PC-3 (cell line): ENCODE measurements around the gene HIP1R. TPM values are rescaled to one million over a fixed set of nuclear protein-coding genes. Genes with fewer than 3 reads are reported as not detected.
A peak's percentile ranks its signal among the peaks of the same experiment; 100 is the strongest.

ENCODE experiments used
- ATAC-seq: fragments of 200-7000 bp; cut with Tn5 transposase; 2 replicates; pipeline ENCODE4 v1.9.1; 2020; ENCODE audit warnings: mild to moderate bottlenecking, moderate library complexity
- BruUV-seq: library from RNA; stranded (reverse); fragments of 400-500 nt; replicated peaks from 2 replicates; lab custom pipeline; 2021; lab: Mats Ljungman, UMichigan
- CTCF ChIA-PET: fragments of 300-600 bp; sonication (Branson Sonifier 250); formaldehyde crosslinking; loops from one replicate; lab custom pipeline; 2022; ENCODE audit warnings: antibody characterized with exemption; lab: Charles Lee
- POLR2A ChIA-PET: fragments of 300-600 bp; sonication (Branson Sonifier 250); formaldehyde crosslinking; loops from one replicate; lab custom pipeline; 2022; ENCODE audit warnings: antibody characterized with exemption; ENCODE audit not compliant: unreplicated experiment; lab: Charles Lee
- DNase-seq: peaks from one replicate; pipeline ENCODE4 v3.0.0-alpha.2; 2015
- H2AFZ ChIP-seq: fragments of 300-600 bp; sonication (generic); 2 replicates; pipeline ENCODE4 v1.6.0; 2016; ENCODE audit warnings: antibody characterized with exemption, low read length
- H3F3A ChIP-seq: fragments of 300-600 bp; sonication (generic); one replicate; pipeline ENCODE4 v1.6.0; 2017; ENCODE audit warnings: antibody characterized with exemption, low read length, control low read depth, mild to moderate bottlenecking; ENCODE audit not compliant: unreplicated experiment
- H3K27ac ChIP-seq: fragments of 300-600 bp; sonication (generic); 2 replicates; pipeline ENCODE4 v1.5.1; 2016; ENCODE audit warnings: mild to moderate bottlenecking, low read length
- H3K27me3 ChIP-seq: fragments of 300-600 bp; sonication (generic); 2 replicates; pipeline ENCODE4 v1.6.1; 2016; ENCODE audit warnings: low read length, mixed read lengths
- H3K36me3 ChIP-seq: fragments of 300-600 bp; sonication (generic); 2 replicates; pipeline ENCODE4 v1.6.1; 2016; ENCODE audit warnings: low read depth, mixed run types, low read length, mixed read lengths
- H3K4me1 ChIP-seq: fragments of 300-600 bp; sonication (generic); 2 replicates; pipeline ENCODE4 v1.5.1; 2016; ENCODE audit warnings: low read length; ENCODE audit not compliant: insufficient read depth
- H3K4me2 ChIP-seq: fragments of 300-600 bp; sonication (generic); 2 replicates; pipeline ENCODE4 v1.6.0; 2016; ENCODE audit warnings: low read length
- H3K4me3 ChIP-seq: fragments of 300-600 bp; sonication (generic); 2 replicates; pipeline ENCODE4 v1.5.1; 2016; ENCODE audit warnings: mild to moderate bottlenecking, low read length, mixed read lengths
- H3K79me2 ChIP-seq: fragments of 300-600 bp; sonication (generic); 2 replicates; pipeline ENCODE4 v1.6.1; 2017; ENCODE audit warnings: low read length, mixed read lengths
- H3K9ac ChIP-seq: fragments of 300-600 bp; sonication (generic); 2 replicates; pipeline ENCODE4 v1.6.0; 2016; ENCODE audit warnings: mild to moderate bottlenecking, low read length
- H3K9me2 ChIP-seq: fragments of 300-600 bp; sonication (generic); replicated peaks from 2 replicates; pipeline ENCODE4 v1.6.1; 2016; ENCODE audit warnings: mixed run types, low read length, mixed read lengths
- H3K9me3 ChIP-seq: fragments of 300-600 bp; sonication (generic); 2 replicates; pipeline ENCODE4 v1.6.1; 2016; ENCODE audit warnings: low read length, mixed read lengths
- H4K20me1 ChIP-seq: fragments of 300-600 bp; sonication (generic); 2 replicates; pipeline ENCODE4 v1.6.1; 2016; ENCODE audit warnings: low read length, mixed read lengths
- EZH2 ChIP-seq: fragments of 300-600 bp; sonication (generic); IDR thresholded peaks from one replicate; pipeline ENCODE4 v1.6.1; 2017; ENCODE audit warnings: antibody characterized with exemption, mild to moderate bottlenecking, low read length; ENCODE audit not compliant: unreplicated experiment
- EZH2phosphoT487 ChIP-seq: fragments of 300-600 bp; sonication (generic); IDR thresholded peaks from 2 replicates; pipeline ENCODE4 v1.6.1; 2018; ENCODE audit warnings: mild to moderate bottlenecking, antibody characterized with exemption, low read length, borderline replicate concordance
- intact Hi-C: fragments of 100-400 bp; cut with micrococcal nuclease; formaldehyde crosslinking; loops from 2 replicates; pipeline ENCODE4 v1.9.0; 2023
- total RNA-seq: library from RNA; depleted of rRNA; stranded (reverse); fragments of >200 nt; gene quantifications from 2 replicates; pipeline ENCODE4 v1.2.3, GENCODE V29; 2014
- TF ChIP-seq, protein P1 (sequence below): fragments of 300-600 bp; sonication (generic); conservative IDR thresholded peaks from 2 replicates; pipeline ENCODE4 v1.5.1; 2017; ENCODE audit warnings: antibody characterized with exemption, low read depth, mild to moderate bottlenecking, low read length

HIP1R gene
- total RNA-seq, 1 experiment from 2014 or later = 46.1 TPM

GRCh38 chr12:122793685-122794106 is 41.6 kb upstream of the HIP1R start:
- Histone ChIP-seq H3K27ac (no peak overlapping the region), H3F3A (no peaks in the 10 kb centered on the region), H3K4me1 (peaks cover under 1% of the 10 kb centered on the region; the same call in 1 of the 2 replicates), H3K36me3 (no peaks in the 10 kb centered on the region), H3K9me2 (no peaks in the 10 kb centered on the region), H3K4me2 (no peak overlapping the region), H3K9me3 (no peaks in the 10 kb centered on the region), H3K27me3 (no peaks in the 10 kb centered on the region), H4K20me1 (no peaks in the 10 kb centered on the region), H3K79me2 (no peaks in the 10 kb centered on the region), H2AFZ (peak overlapping the region; percentile 45; the same call in 1 of the 2 replicates), H3K9ac (no peak overlapping the region), H3K4me3 (no peak overlapping the region)
- DNase-seq = peak; percentile 76
- CTCF ChIA-PET = interaction anchor here (0.6 to 1.4 kb wide), 8 partner anchors 9 to 417 kb away, joined by 3 to 7 read pairs (median 4); no protein-coding TSS in a partner anchor
- BruUV-seq = no TSS peak
- intact Hi-C loops = loop anchor here (1.0 to 2.0 kb wide), 2 partner anchors 41 to 159 kb away; partner anchors contain the start of gene HIP1R
- TF ChIP-seq EZH2phosphoT487 (no peak), EZH2 (no peak)
- TF ChIP-seq, protein P1, sequence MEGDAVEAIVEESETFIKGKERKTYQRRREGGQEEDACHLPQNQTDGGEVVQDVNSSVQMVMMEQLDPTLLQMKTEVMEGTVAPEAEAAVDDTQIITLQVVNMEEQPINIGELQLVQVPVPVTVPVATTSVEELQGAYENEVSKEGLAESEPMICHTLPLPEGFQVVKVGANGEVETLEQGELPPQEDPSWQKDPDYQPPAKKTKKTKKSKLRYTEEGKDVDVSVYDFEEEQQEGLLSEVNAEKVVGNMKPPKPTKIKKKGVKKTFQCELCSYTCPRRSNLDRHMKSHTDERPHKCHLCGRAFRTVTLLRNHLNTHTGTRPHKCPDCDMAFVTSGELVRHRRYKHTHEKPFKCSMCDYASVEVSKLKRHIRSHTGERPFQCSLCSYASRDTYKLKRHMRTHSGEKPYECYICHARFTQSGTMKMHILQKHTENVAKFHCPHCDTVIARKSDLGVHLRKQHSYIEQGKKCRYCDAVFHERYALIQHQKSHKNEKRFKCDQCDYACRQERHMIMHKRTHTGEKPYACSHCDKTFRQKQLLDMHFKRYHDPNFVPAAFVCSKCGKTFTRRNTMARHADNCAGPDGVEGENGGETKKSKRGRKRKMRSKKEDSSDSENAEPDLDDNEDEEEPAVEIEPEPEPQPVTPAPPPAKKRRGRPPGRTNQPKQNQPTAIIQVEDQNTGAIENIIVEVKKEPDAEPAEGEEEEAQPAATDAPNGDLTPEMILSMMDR = peak; percentile 88
- peak; percentile 86 for ATAC-seq
- POLR2A ChIA-PET = no interaction called here

GRCh38 chr12:122795807-122796206 is 39.5 kb upstream of the HIP1R start:
- Histone ChIP-seq H3K9me2 (no peaks in the 10 kb centered on the region), H3K4me3 (no peak overlapping the region), H3F3A (no peaks in the 10 kb centered on the region), H3K79me2 (no peaks in the 10 kb centered on the region), H3K27ac (no peak overlapping the region), H3K9ac (no peak overlapping the region), H4K20me1 (no peaks in the 10 kb centered on the region), H3K36me3 (no peaks in the 10 kb centered on the region), H2AFZ (no peak overlapping the region), H3K9me3 (no peaks in the 10 kb centered on the region), H3K4me1 (no peaks in the 10 kb centered on the region), H3K27me3 (no peaks in the 10 kb centered on the region), H3K4me2 (no peak overlapping the region)
- no peak for DNase-seq
- CTCF ChIA-PET = no interaction called here
- BruUV-seq = no TSS peak
- POLR2A ChIA-PET = no interaction called here
- no peak for ATAC-seq
- TF ChIP-seq, protein P1 = no peak
- TF ChIP-seq EZH2phosphoT487 (no peak), EZH2 (no peak)
- intact Hi-C loops = no loop called here

DNA sequence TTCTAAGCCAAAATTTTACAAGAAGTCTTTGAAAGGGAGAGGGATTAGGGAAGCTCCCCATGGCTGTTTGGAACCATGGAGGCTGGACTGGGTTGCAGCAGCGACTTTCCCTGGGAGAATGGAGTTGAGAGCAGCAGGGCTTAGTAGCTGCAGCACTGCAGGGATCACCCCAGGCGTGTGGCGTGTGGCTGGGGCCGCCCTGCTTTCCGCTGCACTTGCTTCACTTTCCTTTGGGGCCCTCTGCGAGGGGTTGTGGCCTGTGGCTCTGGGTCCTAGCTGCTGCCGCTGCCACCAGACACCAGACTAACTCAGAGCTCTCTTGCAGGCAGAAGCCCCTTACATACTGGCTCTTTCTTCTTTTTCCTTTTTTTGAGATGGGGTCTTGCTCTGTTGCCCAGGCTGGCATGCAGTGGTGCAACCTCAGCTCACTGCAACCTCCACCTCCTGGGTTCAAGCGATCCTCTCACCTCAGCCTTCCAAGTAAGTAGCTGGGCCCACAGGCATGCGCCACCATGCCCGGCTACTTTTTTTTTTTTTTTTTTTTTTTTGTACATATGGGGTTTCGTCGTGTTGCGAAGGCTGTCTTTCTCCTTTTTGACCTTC is 35.5 kb upstream of the HIP1R start:
- TF ChIP-seq EZH2 (no peak), EZH2phosphoT487 (no peak)
- TF ChIP-seq, protein P1 = no peak
- BruUV-seq = no TSS peak
- Histone ChIP-seq H3K4me1 (no peaks in the 10 kb centered on the region), H3K4me3 (no peak overlapping the region), H3K4me2 (no peak overlapping the region), H2AFZ (no peak overlapping the region), H3K27ac (no peak overlapping the region), H3K79me2 (no peaks in the 10 kb centered on the region), H3K9me3 (no peaks in the 10 kb centered on the region), H3F3A (no peaks in the 10 kb centered on the region), H3K9me2 (no peaks in the 10 kb centered on the region), H3K27me3 (no peaks in the 10 kb centered on the region), H3K36me3 (no peaks in the 10 kb centered on the region), H4K20me1 (no peaks in the 10 kb centered on the region), H3K9ac (no peak overlapping the region)
- ATAC-seq (no peak), DNase-seq (no peak)
- POLR2A ChIA-PET = no interaction called here
- CTCF ChIA-PET = no interaction called here
- intact Hi-C loops = no loop called here
